GM18907 (cell line): ENCODE results near the gene PAK4.
"Not testable (repeated sequence)": the region's sequence is repeated elsewhere in the genome, so short reads cannot be mapped to it uniquely, and the experiment has no call there.

Source experiments
- ATAC-seq: cut with Tn5 transposase; IDR thresholded peaks from one replicate; pipeline ENCODE4 v1.9.1; 2021; ENCODE audit warnings: mild to moderate bottlenecking, moderate library complexity; ENCODE audit not compliant: unreplicated experiment

Gene PAK4

DNA sequence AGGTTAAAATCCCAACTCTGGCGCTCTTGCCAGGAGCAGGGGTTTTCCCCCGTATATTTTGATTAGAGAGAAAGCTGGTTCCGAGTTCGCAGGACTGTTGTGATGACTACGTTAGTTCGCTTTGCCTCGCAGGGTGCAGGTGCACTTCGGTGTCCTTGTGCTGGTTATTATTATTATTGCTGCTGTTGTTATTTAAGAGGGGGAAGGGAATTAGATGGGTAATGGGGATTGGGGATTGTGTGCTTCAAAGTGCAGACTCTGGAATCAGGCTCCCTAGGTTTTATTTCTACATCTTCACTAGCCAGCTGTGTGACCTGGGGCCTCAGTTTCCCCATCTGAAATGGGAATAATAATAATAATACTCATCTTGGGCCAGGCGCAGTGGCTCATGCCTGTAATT lies 26.2 kb upstream of the PAK4 start:
- no peak for ATAC-seq

DNA sequence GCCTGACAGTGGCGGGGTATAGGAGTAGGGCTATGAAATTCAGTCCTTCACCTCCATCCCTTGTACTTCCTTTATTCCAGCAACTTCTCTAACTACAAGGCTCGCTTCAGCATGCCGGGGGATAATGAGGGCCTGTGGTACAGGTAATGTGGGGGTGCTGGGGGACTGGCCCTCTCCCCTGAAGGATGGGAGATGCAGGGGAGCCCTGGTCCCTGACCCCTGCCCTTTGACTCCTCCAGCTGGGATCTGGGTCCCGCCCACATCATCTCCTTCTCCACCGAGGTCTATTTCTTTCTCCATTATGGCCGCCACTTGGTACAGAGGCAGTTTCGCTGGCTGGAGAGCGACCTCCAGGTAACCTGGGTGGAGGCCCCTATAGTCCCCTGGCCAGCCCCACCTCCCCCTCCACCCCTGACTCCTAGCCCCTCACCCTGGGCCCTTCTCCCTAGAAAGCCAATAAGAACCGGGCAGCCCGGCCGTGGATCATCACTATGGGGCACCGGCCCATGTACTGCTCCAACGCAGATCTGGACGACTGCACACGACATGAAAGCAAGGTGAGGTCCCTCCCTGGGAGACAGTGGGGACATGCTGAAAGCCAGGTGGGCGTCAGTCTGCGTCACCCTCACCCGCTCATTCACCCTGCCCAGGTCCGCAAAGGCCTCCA lies 25.0 kb upstream of the PAK4 start:
- ATAC-seq, result no peak

DNA sequence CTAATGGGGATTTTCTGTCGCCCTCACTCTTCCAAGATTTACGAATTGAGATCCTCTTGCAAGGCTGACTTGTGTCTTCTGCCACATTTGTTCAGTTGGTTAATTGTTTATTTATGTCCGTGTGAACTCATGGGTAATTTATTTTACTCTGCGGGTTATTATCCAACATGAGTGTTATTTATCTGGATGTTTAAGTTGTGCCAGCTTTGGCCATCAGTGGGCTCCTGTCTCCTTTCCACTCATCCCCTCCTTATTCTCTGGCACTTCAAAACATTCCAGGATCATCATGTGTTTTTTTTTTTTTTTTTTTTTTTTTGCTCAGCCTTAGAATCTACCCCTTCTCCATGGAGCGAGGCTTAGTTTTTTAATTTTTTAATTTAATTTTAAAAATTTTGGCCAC lies 22.4 kb upstream of the PAK4 start:
- no peak for ATAC-seq

DNA sequence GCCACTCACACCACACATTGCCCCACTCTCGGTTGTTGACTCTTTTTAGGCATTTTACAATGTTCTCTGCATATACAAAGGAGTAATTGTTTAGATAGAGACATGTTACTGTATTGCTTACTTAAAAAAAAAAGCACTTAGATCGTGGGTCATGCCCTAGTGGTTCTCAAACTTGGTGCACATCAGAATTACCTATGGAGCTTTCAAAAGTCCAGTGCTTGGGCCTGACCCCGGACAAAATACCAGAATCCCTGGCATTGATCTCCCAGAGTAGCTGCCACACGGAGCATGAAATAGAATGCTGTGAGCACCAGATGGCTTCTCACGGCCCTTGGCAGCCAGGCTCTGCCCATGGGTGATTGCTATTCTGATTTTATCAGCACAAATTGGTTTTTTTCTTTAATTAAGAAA lies 21.4 kb upstream of the PAK4 start:
- no peak for ATAC-seq

DNA sequence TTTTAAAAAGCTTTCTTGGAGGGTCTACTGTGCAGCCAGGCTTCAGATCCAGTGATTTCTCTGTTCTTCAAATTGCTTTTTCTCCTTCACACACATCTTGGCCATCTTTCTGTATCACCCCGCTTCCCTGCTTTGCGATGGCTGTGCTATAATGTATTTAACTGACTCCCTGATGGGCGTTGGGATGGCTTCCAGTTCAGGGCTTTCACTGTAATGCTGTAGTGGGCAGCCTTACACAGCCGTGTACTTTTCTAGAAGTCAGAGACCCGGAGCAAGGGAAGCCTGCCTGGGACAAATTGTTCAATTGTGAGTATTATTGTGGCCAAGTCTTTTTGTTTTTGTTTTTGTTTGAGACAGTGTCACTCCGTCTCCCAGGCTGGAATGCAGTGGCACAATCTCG lies 19.4 kb upstream of the PAK4 start:
- ATAC-seq, result no peak

DNA sequence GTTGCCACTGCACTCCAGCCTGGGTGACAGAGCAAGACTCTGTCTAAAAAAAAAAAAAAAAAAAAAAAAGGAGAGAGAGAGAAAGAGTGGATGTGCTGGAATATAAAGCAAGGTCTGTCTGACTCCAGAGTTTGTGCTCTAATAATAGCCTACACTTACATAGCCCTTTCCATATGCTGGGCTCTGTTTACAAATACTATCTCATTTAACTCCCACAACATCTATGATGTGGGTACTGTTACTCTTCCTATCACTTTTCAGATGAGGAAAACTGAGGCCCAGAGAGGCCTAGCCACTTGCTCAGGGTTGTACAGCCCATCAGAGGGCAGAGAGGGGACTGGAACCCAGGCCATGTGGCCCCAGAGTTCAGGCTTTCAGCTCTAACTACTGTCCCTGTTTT lies 15.9 kb upstream of the PAK4 start:
- ATAC-seq, result no peak

DNA sequence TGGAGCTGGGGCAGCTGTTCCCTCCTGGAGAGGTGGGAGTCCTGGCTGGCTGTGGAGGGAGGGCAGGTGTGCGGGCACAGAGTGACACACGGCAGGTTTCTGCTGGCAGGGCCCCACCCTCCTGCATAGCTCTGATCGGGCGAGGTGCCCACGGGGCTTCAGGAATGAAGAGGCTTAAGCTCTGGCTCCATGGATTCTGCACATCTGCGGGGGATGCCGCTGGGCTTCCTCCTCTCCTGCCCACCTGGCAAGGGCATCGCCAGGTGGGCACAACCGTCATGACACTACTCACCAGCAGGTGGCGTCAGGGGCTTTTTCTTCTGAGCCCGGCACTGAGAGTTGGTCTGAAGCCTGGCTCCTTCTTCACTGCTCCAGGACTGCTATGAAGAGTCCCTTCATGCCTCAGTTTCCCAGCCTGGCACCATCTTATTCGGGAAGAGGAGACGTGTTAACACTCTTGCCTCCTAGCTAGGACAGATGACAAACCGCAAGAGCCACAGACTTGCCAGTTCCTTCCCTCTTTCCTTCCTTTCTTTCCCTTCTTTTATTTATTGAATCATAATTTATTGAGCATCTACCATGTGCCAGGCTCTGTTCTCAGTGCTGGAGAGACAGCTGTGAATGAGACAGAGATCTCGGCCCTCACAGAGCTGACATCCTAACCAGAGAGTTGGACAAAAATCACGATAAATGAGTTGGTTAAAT lies 15.2 kb upstream of the PAK4 start:
- no peak for ATAC-seq

DNA sequence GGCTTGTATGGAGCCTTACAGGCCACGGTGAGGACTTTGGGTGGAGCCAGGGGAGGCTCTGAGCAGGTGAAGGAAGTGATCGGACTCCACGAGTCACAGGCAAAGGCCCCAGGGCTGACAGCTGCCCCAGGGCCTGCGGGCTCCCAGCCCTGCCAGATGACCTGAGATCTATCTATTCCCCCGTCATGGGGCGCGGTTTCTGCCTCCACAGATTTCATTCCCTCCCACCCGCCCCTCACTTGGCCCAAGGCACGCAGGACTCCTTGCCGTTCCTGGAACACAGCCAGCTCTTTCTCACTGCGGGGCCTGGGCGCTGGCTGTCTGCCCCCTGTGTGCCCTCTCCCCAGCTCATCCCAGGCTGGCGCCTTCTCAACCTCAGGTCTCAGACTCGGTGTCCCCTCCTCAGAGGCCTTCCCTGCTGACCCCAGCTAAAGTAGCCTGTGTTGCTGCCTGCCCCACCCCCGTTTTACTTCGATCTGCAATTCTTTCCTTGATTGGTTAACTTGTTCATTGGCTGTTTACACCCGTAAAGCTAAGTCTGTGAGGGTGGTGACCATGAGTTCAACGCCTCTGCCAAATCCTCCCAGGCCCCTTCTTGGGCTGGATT lies 13.9 kb upstream of the PAK4 start:
- no peak for ATAC-seq

DNA sequence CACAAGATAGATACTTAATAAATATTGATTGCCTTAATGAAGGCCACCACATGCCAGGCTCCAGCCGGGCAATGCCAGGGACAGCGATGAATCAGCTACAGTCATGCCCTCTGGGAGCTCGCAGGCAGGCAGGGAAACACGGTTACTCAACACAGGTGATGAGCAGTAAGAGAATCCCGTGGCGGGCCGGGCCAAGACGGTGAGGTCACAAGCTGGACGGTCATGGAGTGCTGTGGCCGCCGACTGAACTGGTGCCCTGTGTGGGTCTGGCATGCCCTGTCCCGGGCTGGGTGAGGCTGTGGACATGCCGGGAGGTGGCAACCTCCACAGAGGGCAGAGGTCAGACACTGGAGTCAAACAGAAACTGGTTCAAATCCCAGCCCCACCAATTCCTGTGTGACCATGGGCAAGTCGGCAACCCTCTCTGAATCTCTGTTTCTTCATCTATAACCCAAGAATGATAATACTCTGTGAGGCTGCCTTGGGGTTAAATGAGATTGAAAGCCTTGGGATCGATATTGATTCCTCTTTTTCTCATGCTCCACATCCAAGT lies 13.2 kb upstream of the PAK4 start:
- ATAC-seq, result no peak

DNA sequence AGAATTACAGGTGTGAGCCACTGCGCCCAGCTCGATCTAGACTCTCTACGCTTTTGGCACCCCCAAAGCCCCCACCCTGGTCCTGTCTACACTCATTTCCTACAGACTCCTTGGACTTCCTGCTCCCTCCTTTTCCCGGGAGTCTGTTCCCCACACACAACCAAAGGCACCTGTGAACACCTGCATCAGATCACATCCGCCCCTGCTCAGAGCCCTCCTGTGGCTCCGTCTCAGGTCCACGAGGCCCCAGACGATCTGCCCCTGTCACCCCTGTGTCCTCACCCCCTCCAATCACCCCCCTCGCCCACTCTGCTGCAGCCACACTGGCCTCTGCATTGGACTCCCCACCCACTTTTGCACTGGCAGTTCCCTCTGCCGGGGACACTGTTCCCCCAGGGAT lies 12.4 kb upstream of the PAK4 start:
- no peak for ATAC-seq

DNA sequence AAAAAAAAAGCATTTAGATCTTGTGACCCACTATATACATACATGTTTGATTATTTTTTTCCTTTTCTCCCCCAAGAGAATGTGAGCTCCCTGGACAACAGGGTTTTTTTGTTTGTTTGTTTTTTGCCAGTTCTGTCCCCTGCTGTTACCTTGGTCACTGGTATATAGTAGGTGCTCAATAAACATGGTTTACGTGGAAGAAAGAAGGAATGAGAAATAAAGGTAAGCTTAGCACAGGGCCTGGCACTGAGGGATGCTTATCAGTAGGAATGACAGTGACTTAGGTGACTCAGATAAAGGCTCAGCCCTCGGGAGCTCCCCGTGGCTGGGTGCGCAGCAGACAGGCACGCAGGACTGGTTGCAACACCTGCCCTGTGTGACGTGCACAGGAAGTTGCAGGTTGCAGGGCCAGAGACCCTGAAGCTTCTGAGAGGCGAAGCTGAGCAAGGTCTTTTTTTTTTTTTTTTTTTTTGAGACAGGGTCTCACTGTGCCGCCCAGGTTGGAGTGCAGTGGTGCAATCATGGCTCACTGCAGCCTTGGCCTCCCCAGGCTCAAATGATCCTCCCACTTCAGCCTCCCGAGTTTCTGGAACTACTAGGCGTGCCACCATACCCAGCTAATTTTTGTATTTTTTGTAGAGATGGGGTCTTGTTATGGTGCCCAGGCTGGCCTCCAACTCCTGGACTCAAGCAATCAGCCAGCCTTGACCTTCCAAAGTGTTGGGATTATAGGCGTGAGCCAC lies 10.3 kb upstream of the PAK4 start:
- ATAC-seq, result no peak

DNA sequence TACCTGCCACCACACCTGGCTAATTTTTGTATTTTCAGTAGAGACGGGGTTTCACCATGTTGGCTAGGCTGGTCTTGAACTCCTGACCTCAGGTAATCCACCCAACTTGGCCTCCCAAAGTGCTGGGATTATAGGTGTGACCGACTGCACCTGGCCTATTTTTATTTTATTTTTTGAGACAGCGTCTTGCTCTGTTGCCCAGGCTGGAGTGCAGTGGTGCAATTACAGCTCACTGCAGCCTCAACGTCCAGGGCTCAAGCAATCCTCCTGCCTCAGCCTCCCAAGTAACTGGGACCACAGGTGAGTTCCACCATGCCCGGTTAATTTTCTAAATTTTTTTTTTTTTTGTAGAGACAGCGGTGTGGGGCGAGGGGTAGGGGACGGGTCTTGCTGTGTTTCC lies 8.6 kb upstream of the PAK4 start:
- ATAC-seq, result not testable (repeated sequence)

DNA sequence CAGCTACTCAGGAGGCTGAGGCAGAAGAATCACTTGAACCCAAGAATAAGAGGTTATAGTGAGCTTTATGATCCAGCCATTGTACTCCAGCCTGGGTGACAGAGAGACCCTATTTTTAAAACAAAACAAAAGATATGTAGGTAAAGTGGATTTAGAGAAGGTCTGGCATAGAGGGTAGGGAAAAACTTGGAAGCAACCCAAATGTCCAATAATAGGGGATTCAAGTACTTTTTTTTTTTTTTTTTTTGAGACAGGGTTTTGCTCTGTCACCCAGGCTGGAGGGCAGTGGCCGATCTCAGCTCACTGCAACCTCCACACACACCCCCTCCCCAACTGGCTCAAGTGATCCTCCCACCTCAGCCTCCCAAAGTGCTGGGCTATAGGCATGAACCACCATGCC lies 5.8 kb upstream of the PAK4 start:
- no peak for ATAC-seq

DNA sequence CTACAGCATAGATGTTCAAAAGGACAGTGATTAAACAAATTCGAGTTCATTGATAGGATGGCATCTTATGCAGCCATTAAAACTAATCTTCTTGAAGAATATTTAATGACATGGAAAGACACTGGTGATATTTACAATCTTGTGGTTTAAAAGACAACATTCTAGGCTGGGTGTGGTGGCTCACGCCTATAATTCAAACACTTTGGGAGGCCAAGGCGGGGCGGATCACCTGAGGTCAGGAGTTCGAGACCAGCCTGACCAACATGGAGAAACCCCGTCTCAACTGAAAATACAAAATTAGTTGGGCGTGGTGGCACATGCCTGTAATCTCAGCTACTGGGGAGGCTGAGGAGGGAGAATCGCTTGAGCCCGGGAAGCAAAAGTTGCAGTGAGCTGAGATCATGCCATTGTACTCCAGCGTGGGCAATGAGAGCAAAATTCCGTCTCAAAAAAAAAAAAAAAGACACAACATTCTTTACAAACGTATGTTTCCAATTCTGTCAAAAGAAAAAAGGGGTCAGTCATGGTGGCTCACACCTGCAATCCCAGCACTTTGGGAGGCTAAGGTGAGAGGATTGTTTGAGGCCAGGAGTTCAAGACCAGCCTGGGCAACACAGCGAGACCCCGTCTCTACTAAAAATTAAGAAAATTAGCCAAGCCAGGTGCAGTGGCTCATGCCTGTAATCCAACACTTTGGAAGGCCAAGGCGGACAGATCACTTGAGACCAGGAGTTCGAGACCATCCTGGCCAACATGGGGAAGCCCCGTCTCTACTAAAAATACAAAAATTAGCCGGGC lies 2.5 kb upstream of the PAK4 start:
- ATAC-seq, result no peak

DNA sequence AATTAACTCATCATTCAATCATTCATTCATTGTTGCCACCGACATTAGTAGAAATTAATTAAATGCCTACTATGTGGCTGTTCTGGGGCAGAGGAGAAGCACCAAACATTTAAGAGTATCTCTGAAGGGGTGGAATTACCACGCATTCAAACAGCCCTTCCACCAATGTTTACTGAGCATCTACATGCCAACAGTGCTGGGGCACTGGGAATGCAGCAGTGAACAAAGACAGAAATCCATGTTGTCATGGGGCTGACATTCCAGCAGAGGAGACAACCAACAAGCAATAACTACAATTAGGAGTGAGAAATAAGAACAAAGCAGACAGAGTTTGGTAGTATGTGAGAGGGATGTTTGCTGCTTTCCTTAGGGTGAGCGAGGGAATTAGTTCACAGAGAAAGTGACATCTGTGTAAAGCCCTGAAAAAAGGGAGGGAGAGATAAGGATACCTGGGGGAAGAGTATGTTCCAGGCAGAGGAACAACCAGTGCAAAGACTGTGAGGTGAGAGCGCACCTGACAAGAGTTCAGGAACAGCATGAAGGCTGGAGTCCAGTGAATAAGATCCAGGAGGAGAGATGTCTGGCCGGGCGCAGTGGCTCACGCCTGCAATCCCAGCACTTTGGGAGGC lies 1.3 kb upstream of the PAK4 start:
- ATAC-seq, result no peak

DNA sequence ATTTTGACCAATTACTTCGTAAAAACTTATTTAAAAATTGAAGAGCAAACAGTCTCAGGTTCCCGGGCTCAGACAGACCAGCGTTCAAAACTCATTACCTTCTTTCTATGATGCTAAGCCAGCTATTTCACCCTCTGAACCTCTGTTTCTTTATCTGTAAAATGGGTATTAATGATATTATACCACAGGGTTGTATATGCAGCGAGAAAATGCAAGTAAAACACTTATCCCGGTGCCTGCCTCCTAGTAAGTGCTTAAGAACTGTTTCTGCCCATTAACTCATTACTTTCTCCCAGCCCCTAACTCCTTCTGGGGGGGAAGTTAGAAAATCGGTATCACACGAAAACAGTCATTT lies 410 bp upstream of the PAK4 start:
- no peak for ATAC-seq

DNA sequence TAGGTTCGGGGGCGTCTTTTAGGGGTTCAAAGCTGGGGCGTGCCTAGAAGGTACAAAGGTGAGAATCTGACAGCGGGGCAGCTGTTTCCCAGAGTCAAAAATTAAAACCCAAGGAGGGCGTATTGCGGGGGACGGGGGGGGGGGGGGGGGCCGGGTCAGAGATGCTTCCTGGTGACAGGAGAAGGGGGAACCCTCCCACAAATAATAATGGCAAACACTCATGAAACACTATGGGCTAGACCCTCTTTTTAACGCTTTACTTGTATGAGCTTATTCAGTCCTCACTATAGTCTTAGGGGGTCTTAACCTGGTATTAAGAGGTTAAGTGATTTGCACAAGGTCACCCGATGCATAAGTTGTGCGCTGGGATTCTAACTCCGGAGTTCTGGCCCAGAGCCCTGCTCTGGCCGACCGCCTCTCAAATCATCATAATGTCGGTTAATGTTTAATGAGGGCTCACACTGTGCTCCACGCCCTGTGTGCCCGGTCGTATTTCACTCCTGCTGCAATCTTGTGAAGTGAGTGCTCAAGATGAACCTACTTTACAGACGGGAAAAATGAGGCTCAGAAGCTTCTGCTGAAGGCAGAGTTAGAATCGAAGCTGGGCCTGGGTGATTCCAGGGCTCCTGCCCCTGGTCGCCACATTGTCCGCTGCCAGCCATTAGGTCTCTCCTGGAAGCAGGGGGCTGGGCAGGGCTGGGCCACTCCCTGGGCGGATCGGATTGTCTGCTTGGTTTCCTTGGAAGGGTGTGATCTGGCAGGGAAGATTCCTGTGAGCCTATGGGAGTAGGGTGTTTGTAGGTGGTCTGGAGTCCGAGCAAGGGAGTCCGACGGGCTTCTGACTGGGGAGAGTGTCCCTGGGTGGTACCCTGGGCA lies 964 bp downstream of the PAK4 start:
- no peak for ATAC-seq

DNA sequence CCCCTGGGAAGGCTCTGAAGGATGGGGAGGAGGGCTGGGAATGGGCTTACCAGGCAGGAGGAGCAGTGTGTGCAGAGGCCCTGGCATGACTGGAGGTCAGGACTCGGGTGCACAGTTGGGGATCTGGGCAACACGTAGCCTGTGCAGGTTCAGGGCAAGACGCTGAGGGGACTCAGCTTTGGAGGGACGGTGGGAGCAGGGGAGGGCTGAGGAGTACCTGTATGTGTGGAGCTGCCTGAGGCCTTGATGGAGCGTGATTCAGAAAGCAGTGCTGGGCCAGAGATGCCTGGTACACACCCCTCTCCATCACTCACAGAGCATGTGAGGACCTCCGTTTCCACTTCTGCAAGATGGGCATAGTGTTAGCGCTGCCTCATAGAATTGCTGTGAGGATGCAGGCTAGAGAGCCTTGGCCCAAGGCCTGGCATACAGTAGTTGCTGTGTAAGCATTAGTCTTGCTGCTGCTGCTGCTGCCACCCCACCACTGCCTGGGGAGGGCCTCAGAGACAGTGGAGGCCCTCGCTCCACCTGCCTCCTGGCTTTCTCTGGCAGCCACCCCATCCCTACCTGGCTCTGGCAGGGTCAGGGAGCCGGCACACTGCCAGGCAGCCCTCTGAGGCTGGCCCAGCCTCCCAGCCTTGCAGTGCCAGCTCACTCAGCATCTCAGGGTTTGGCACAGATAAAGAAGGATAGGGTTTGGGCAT lies 2.4 kb downstream of the PAK4 start:
- ATAC-seq, result no peak
